Activated CD4-positive, CD25-positive, alpha-beta regulatory T cell treated with anti-CD3 and anti-CD28 coated beads, Interleukin-2, amount 50 U/mL, for 72 hours (primary cell): Measurements from ENCODE around the gene WDR55.
"Not testable (repeated sequence)": the region's sequence is repeated elsewhere in the genome, so short reads cannot be mapped to it uniquely, and the experiment has no call there.

ENCODE experiments used
- DNase-seq: peaks from one replicate; pipeline ENCODE4 v3.0.0; 2021

Gene WDR55

DNA sequence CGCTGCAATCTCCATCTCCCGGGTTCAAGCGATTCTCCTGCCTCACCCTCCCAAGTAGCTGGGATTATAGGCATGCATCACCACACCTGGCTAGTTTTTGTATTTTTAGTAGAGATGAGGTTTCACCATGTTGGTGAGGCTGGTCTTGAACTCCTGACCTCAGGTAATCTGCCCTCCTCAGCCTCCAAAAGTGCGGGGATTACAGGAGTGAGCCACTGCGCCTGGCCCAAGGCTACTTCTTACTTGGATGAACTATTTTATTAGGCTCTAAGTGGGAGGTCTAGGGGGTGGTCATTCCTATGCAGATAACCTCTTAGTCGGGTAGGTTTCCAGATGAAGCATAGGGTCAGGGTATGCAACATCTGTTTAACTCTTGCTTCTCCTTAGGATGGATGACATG is 4.3 kb upstream of the WDR55 start:
- DNase-seq = not testable (repeated sequence)

GRCh38 chr5:140664030-140664358 is 710 bp upstream of the WDR55 start:
- no peak for DNase-seq

- DNase-seq = not testable (repeated sequence)
Observed at GRCh38 chr5:140671035-140671434, 6.3 kb downstream of the WDR55 start.

GRCh38 chr5:140671472-140672125 is 6.9 kb downstream of the WDR55 start:
- DNase-seq = no peak

DNA sequence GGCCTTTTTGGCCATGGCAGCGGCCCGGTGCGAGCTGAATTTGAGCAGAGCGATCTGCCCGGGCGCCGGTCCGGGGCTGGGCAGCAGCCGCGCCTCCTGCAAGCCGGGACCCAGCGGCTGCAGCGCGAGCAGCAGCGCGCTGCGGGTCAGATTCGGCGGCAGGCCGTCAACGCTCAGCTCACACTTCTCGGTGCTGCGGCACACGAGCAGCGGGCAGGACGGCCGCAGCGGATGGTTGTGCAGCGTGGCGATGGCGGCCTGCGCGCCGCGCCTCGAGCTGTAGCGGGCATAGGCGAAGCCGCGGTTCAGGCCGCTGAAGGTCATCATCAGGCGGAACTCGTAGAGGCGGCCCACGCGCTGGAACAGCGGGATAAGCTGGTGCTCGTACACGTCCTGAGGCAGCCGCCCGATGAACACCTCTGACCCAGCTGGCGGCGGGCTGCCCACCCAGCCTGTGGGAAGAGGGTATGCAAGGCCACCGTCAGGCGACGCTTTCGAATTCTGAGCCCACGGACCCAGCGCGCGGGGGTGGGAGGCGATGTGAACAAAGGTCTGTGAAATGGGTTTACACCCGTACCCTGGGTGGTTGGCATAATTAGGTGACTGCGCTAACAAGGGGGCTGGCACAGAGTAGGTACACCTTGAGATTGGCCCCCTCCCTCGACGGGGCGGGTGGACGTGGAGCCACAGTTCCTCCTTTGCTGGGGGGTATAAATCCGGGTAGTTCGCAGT is 7.9 kb downstream of the WDR55 start:
- peak; percentile 40 for DNase-seq

GRCh38 chr5:140673187-140673976 is 8.7 kb downstream of the WDR55 start, which contains the start of gene DND1:
Gene DND1, minus strand, starts transcription at chr5:140673576. Its CDS starts 34 bp downstream, at chr5:140673542.
- no peak for DNase-seq

DNA sequence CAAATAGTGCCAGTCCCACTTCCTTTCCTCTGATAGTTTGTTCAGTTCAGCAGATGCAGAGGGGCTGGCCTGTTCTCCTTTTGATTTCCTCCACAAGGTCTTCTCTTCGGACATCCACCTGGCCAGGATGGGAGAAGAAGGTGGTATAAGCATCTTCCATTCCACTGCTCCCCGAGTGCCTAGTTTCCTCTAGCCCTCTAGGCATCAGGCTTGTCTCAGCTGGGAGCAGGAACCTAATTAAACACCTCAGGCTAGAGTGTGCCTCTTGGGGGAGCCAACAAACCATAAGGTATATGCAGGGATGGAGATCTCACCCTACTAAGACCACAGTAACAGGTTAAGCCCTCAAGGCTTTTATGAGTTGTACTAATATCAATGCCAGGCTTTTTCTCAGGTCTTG is 9.5 kb downstream of the WDR55 start:
- no peak for DNase-seq

- no peak for DNase-seq
Observed at GRCh38 chr5:140674629-140675028, 9.9 kb downstream of the WDR55 start.

- no peak for DNase-seq
Observed at GRCh38 chr5:140677947-140678346, 13.2 kb downstream of the WDR55 start.

- no peak for DNase-seq
Observed at GRCh38 chr5:140678993-140679392, 14.3 kb downstream of the WDR55 start.

- no peak for DNase-seq
Observed at GRCh38 chr5:140690376-140690932, 25.8 kb downstream of the WDR55 start.

GRCh38 chr5:140690941-140691924 is 26.5 kb downstream of the WDR55 start, which contains the start of the genes HARS1 and HARS2:
Gene HARS1, minus strand, starts transcription at chr5:140691370. Its CDS starts 66 bp downstream, at chr5:140691304.
Gene HARS2, plus strand, starts transcription at chr5:140691455. Its CDS starts 194 bp downstream, at chr5:140691649.
- peak; percentile 76 for DNase-seq

- DNase-seq = no peak
Observed at GRCh38 chr5:140694276-140694675, 29.6 kb downstream of the WDR55 start.

GRCh38 chr5:140696891-140697492 is 32.3 kb downstream of the WDR55 start:
- no peak for DNase-seq

DNA sequence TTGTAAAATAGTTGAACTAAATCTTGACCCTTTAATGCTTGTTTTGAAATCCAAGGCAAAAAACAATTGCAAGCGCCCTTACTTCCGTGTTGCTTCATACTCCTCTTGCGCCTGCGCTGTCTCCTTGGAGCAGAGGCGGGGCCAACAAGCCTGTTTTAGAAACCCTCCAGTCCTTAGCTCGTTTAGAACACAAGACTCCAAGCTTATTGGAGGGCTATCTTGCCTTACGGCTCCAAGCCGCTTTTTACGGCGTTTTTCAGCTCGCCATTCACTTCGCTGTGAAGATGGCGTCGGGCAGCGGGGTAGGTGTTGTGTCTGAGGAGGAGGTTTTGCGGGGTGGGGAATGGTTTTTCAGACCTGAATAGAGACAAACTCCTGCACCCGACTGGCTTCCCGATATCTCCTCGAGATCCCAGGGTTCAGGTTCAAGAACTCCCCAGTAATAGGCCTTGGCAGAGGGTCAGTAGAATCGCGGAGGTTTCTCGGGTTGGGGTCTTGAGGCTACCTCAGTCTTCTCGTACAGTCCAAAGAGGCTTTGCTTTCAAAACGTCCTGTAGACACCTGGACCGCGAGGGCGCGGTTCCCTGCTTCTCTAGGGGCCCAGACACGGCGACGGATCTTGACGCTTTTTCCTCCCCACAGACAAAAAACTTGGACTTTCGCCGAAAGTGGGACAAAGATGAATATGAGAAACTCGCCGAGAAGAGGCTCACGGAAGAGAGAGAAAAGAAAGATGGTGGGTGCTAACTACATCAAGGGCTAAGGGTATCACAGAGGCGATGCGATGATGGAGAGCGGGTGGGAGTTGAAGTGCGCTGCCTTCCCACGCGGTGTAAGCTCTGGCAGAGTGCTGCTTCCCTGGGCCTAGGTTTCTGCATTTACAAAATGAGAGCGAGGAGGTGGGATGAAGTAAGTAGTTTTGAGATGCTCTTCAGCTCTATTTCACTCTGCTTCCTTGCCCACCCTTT is 35.8 kb downstream of the WDR55 start, which contains the start of gene ZMAT2:
TSS of gene ZMAT2 (plus strand) at position 271 of the 968 bp plus-strand sequence. CDS start at position 285, 14 bp downstream.
- peak; percentile 86 for DNase-seq

GRCh38 chr5:140707812-140708211 is 43.1 kb downstream of the WDR55 start:
- no peak for DNase-seq

GRCh38 chr5:140708787-140709186 is 44.1 kb downstream of the WDR55 start:
- not testable (repeated sequence) for DNase-seq

- DNase-seq = peak; percentile 83
Observed at GRCh38 chr5:140710899-140711552, 46.3 kb downstream of the WDR55 start.

- DNase-seq = no peak
Observed at GRCh38 chr5:140711794-140712193, 47.1 kb downstream of the WDR55 start.
